G401.6 (cell line): ENCODE data around the gene LRCH1.
"Not testable (repeated sequence)": the region's sequence is repeated elsewhere in the genome, so short reads cannot be mapped to it uniquely, and the experiment has no call there.

Experiments
- FAIRE-seq: peaks from 2 replicates; lab custom pipeline; 2012; peaks lifted over from hg19 to GRCh38; lab: Jason Lieb, UNC

LRCH1 gene

DNA sequence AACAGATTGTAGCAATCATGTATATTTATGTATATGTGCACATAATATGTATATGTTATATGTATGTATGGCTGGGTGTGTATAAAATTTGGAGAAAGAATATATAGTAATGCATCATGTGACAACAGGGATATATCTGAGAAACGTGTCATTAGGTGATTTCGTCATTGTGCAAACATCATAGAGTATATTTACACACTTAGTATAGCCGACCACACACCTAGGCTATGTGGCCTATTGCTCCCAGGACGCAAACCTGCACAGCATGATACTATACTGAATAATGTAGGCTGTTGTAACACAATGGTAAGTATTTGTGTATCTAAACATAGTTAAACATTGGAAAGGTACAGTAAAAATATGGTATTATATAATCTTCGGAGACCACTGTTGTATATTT, 200.2 kb downstream of the LRCH1 start:
- FAIRE-seq: no peak

DNA sequence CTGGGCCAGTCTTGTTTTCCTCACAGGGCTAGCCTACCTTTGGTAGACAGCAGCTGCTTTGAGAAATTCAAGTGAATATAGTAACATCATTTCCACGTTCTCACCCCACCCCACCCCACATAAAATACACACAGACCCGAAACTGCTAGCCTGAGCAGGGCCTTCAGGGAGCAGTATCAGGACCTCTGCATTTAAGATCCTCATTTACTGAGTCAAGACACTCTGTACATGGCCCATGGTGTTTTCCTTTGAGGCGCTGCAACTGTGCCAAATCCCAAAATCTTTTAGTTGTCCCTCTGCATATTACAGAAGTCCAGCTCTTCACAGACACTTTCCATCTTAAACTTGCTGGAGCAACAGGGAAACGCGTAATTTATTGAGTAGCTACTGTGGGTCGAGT, 200.9 kb downstream of the LRCH1 start:
- FAIRE-seq: no peak

DNA sequence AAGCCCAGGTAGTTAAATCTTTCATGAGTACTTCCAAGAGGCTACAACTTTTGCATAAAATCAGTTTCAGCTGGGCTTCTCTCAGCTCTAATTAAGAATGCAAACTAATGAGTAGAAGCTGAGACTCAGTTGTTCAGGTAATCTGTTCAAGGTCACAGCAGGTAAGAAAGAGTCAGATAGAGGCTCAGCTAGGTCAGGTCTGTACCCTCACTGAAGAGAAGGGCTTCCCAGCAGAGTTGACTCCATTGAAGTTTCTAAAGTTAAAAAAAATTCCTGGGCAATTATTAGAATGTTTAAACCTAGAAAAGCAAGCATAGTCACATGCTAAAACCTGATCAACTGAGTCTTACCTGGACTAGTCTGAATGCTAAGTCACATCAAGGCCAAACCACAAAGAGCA, 201.8 kb downstream of the LRCH1 start:
- FAIRE-seq: no peak

DNA sequence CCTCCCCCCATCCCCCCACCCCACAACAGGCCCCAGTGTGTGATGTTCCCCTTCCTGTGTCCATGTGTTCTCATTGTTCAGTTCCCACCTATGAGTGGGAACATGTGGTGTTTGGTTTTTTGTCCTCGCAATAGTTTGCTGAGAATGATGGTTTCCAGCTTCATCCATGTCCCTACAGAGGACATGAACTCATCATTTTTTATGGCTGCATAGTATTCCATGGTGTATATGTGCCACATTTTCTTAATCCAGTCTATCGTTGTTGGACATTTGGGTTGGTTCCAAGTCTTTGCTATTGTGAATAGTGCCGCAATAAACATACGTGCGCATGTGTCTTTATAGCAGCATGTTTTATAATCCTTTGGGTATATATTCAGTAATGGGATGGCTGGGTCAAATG, 202.5 kb downstream of the LRCH1 start:
- not testable (repeated sequence) for FAIRE-seq

DNA sequence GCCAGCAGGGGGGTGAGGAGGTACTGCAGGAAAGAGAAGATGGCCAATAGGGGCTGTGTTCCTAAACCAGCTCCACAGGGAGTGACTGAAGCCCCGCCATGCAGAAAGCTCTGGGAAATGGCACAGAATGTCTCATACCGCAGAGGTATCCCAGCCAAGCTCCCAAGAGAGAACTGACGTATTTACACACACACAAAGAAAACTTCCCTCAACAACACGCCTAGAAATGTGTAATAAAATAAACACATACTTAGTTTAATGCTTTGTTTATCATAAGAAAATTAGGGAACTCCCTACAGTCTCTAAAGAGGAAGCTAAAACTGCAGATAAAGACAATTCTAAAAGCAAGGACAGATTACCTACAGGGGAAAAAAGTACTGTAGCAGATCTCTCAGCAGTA, 204.0 kb downstream of the LRCH1 start:
- FAIRE-seq: no peak

DNA sequence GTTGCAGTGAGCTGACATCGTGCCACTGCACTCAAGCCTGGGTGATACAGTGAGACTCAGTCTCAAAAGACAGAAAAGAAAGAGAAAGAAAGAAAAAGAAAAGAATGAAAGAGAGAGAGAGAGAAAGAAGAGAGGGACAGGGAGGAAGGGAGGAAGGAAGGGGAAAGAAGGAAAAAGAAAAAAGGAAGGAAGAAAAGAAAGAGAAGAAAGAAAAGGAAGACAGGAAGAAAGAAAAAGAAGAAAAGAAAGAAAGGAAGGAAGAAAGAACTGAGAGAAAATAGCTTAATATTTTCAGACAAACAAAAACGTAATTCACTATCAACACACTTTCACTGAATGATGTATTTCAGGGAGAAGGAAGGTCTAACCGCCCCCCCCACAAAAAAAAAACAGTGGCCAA, 204.7 kb downstream of the LRCH1 start:
- no peak for FAIRE-seq

DNA sequence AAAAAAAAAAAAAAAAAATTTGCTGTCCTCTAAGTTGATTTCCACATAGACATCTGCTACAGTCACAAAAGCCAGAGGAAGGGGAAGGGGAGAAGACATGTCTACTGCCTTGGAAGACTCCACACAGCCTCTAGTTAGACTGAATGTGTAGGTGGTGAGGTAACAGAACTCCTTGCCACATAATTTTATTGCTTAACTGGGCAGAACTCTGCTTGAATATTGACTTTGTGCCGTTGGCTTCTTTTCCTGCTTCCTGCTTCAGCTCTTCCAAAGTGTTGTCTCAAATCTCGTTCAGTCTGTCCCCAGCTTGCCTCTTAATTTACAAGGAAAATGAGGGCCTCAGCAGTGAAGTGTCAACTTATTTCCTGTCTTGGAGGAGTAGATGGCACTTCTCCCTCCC, 206.9 kb downstream of the LRCH1 start:
- no peak for FAIRE-seq

DNA sequence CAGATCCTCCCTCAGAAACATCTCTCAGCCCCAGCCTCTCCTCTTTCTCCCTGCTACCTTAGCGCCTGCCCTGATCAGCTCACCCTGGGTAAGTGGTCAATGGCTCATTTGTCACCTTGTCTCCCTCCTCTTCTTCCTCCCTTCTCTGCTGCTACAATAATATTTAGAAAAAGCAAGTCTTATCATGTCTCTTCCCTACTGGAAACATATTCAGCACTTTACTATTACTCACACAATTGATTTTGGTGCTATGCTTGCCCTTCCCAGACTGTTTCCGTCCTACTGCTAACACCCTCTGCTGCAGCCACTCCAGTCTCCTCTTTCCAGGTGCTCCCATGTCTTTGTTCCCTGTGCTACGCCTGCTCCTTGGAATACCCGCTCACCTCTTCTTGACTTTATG, 208.2 kb downstream of the LRCH1 start:
- FAIRE-seq: no peak

DNA sequence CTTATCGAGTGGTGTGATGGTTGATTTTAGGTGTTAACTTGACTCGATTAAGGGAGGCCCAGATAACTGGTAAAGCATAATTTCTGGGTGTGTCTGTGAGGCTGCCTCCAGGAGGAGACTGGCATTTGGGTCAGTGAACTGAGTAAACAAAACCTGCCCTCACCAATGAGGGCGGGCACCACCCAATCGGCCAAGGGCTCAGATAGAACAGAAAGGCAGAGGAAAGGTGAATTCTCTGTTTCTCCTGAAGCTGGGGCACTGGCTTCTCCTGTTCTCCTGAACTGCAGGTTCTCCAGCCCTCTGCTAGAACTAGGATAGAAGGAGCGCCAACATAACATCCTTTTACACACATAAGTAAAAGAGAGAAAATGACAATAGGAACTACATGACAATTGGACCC, 208.9 kb downstream of the LRCH1 start:
- no peak for FAIRE-seq

DNA sequence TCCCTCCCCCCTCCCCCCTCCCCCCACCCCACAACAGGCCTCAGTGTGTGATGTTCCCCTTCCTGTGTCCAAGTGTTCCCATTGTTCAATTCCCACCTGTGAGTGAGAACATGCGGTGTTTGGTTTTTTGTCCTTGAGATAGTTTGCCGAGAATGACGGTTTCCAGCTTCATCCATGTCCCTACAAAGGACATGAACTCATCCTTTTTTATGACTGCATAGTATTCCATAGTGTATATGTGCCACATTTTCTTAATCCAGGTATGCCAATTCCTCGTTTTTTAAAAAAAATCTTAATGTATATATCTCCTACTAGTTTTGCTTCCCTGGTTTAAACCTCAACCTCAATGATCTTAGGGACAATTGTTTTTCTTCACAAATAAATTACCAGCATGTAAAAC, 217.0 kb downstream of the LRCH1 start:
- FAIRE-seq: not testable (repeated sequence)

DNA sequence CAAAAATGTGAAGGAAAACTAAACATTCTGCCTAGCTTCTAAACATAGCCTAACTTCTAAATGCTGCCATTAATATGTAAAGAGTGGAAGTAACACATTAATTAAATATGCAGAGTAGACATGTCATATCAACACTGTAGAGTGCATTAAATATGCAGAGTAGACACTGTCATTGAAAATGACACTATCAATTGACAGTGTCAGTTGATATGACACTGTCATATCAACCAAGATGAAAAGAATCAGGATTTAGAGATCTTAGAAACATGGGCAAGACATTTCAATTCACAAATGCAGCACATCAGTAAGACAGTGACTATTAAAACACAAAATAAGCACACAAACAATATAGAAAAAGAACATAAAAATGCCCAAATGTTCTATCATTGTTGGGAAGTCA, 218.7 kb downstream of the LRCH1 start:
- no peak for FAIRE-seq

DNA sequence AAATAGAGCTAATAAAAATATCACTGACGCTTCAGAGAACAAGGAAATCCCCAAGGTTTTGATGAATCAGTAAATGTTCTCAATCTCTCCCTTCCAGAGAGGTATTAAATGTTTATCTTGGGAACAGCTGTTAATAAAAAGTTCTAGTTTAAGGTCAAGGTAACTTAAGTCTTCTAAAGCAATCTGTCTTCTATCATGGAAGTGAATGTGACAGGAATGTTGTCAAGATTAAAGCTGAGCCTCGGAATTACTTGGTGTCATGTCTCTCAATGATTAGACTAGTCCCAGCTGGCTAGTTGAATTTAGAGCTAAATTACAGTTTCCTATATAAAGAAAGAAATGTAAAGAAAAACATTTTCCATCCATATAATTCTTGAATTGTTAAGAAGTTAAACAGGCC, 220.6 kb downstream of the LRCH1 start:
- FAIRE-seq: no peak

DNA sequence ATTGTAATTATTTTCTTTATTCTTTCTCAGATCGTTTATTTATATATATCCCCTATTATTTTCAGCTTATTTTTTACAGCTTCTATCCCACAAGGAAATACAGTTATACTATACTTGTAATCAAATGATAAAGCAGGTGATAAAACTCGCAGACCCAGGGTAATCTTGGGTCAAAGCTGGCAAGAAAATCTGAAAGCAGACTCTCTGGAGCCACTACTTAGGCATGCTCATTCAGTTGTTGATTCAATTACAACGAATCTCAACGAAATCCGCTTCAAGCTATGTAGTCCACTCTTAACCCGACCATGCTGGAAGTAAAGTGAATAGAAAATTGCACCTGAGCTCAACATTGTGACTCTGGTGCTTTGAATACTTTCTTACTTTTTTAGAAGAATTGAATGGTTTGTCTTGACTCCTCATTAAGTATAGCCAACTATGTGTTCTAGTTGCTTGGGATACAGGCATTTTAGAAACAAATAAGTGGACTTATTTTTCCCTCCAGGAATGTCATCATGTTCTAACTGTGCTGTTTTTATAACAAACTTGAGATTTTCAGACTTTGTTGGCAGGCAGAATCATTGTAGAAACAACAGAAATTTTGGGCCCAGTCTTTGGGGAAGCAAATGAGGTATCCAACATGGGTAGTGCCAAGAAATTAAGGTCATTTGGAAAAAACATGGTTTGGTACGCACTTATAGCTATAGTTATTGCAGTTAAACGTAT, 222.6 kb downstream of the LRCH1 start:
- FAIRE-seq: no peak

DNA sequence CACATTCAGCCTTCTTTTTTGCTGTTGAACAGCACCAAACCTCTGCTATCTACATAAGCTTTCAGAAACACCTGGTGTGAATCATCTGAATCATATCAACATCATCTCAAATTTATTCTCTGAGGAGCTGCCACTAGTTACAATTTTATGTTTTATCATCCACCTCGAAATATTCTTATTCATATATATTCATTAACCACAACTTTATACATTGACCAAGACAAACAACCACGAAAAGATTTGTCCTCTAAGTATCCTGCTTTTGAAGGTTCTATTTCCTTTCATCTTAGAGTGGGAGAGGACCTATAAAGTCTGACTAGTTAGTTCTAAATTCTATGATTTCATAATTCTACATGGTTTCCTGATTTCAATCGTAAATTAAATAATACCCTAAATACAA, 225.1 kb downstream of the LRCH1 start:
- no peak for FAIRE-seq

DNA sequence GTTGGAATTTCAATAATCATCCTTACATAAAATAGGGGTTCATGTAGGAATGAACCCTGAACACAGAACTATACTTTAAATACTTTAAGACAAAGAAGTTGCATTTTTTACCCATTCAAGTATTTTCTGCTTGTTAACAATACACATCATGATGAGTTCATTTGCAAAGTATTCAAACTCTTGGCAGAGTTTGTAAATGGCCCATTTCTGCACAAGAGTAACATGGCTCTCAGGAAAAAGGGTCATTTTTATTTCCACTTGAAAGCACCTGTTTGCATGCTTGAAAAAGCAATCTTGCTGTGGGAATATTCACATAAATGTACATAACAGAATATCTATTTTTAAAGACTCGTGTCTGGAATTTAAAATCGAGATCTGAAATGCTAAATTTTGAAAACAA, 225.9 kb downstream of the LRCH1 start:
- FAIRE-seq: no peak

DNA sequence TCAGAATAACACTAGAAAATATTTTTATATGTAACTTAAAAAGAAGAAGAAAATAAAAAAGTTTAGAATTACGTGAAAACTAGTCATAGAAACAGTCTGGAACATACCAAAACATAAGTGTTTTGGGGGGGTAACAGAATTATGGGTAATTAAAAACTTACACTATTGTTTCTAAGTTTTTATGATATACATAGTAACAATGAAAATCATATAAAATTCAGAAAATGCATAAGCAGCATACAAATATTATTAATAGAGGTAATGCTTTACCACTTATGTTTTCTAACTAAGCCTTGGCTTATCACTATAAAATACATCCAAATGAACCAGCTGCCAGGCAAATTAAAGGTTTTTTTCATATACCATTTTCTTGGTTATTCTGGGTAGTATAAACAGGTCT, 229.1 kb downstream of the LRCH1 start:
- no peak for FAIRE-seq

DNA sequence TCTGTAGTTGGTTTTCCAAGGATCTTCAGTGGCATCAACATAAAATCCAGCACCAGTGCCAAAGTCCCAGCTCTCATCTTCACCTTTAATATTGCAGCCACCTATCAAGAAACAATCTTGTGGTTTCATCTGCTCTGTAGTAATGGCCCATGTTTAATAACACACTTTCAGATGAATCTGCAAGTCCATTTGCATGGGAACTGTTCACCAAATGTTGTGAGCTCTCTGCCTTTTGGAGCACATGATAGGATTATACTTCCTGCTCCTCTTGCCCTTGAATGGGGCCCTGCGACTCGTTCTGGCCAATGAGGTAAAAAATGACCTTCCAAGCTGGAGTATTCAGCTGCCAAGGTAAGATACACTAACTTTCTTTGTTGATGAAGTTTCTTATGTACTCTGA, 229.7 kb downstream of the LRCH1 start:
- no peak for FAIRE-seq

DNA sequence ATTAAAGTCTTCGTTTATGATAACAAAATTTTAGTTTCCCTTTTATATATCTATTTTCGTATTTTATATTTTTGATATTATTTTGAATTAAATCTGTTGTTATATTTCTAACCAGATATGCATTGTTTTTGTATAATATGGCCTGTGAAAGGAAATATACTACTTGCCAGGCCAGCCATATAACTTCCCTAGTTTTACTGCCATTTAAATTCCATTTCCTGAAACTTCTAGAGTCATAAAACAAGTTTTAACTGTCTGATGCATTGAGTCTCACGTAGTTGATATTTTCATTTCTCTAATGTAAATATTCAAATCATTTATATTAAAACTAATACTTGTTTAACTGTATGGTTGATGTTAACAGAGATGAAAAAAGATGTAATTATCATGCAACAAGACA, 230.5 kb downstream of the LRCH1 start:
- no peak for FAIRE-seq

DNA sequence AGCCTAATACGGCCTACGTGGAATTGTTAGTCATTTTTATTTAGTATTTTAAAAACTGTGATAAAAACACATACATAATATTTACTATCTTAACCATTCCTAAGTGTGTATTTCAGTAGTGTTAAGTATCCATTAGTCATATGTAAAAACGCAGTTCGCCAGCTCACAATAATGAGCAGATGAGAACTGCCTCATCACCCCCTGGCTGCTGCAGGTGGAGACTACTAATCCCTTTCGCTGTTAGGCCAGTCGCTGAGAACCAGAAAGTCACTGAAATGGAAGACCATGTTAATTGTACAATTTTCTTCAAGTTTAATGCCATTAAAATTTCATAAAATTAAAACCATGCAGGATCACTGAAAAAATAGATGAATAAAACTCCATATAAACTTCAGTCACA, 242.4 kb downstream of the LRCH1 start:
- FAIRE-seq: no peak

DNA sequence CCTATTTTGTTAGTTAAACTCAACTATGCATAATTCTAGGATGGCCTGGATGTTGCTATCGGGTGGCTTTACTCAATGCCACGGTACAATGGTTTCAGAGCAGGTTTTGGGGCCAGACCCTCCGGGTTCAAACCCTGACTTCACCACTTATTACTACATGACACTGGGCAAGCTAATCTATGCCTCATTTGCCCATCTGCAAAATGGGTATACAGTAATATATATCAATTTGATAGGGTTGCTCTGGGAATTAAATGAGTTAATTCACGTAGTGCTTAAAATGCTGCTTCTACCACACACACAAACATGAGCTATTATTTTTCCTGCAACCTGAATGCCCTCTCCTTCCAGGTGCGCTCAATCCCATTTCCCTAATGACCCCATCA, 243.2 kb downstream of the LRCH1 start:
- no peak for FAIRE-seq

DNA sequence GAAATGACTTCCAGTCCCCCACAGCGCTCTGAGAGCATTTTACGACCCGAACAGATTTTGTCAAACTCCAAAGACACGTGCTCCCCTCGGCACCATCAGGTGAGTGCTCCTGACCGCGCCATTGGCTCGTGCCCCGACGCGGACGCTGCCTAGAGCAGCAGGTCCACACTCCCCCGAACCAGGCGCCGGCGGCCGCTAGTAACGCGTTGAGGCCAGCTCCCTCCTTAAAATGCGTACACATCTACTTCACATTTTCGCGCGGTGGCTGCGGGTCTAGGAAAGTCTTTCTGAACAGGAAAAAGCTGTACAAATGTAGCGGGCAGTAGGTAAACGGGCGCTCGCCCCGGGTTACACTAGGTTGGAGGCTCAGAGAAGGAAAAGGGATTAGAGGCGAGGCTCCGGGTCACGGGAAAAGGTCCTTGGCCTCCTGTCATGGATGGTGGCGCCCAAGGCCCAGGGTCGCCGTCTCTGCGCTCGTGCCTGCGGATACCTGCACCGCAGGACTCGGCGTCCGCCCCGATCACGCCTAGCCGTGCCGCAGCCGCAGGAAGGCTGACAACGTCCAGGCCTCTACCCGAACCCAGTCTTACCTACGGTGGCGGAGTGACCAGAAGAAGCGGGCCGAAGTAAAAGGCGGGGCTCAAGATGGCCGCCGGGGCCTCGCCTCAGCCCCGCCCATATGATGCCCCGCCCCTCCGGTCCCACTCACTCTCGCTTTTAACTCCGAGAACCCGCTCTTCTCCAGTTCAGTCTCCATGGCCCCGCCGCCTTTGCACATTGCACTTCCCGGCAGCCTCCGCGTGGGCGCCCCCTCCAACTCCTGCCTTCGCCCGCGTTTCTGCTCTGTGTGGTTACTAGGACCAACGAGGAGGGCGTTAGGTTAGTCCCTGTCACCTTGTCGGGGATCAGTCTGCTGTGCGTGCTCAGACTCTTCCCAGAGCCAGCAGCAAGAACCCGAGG, 243.8 kb downstream of the LRCH1 start, which contains the start of gene ESD:
Gene ESD (minus strand): TSS at position 647 of the 960 bp plus-strand sequence. CDS start 5,748 bp downstream, outside the sequence.
- peak; percentile 84 for FAIRE-seq

DNA sequence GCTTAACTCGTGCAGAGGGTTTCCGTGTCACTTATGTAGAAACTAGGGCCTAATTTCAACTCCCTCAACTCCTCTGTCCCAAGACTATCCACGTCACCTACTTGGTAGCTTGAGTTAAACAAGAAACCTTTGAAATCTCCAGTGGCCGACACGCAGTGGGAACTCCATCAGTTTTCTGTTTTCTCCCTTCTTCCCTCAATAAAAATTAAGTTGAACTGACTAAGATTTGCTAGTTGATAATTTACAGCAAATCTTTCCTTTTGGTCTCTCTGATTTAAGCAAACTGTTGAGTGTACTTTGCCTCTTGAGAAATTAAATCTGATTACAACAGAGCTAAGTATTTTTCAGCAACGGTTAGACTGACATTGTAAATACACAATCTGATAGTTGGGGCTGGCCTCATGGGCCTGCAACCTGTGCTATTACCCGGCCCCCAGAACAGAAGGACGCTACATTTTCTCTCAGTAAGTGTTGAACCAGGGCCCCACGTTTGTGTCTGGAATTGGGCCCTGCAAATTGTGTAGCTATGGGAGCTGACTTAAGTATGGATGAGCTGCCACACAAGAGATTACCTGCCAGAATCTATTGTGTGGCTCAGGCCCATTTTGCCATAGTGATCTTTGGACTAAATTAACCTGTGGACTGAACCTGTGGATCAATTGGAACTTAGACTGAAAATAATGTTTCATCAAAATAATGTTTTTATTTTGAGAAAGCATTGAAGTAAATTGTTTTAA, 244.7 kb downstream of the LRCH1 start:
- FAIRE-seq: no peak

DNA sequence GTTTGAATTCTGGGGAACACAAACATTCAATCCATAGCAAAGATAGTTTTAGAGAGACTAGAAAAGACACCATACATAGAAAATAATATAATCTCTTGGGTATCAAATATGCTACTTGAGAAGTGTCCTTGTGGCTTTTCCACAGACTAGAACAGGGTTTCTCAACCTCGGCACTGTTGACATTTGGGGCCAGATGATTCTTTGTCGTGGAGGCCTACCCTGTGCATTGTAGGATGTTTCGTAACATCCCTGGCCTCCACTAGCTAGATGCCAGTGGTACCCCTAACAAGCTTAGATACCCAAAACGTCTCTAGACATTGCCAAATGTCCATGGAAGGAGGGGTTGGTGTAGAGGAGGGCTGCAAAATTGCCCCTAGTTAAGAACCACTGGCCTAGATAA, 246.2 kb downstream of the LRCH1 start:
- FAIRE-seq: no peak
